ENCODE results near the gene EIF4EBP2. TPM values are rescaled to one million over a fixed set of nuclear protein-coding genes. Genes with fewer than 3 reads are reported as not detected.

The EIF4EBP2 gene
- total RNA-seq, 1 experiment from 2014 or later: 91.9 TPM

DNA sequence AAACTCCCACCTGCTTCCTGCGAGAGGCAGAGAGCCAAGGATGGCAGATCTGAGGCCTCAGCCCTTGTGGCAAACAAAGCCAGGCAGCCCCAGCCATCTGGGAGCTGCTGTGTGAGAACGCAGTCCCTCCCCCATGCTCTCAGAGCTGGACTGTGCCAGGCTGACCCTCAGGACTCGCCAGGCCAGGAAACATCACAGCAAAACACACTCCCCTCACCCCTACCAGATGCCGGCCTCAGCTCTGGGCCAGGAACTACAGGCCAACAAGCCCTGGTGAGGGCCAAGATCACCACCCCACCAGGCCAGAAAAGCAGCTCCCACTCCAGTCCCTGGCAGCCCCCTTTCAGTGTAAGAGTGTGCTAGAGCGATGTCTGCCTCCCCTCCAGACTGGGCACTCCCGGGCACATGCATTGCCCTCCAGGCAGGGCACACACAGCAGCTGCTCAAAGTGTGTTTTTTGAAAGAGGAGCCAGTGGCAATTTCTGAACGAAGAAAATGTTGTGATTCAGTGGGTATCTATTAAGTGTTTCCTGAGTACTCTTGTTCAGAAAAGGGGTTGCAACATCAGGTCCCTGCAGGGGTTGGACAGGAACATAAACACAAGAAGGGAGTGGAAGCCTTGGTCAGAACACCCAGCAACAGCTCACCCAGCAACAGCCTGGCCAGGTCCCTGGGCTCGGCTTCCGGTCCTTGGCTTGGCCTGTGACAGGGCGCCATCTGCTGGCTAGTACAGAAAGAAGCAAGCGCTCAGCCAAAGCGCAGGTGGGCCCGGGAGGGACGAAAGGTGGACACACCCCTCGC lies 39.8 kb upstream of the EIF4EBP2 start:
- peak; percentile 97 for TF ChIP-seq CTCF (conservative IDR thresholded peaks at IDR 0.05; ENCODE audit: low read depth, low read length)
- TF ChIP-seq EZH2 (IDR thresholded peaks at IDR 0.05; ENCODE audit: borderline replicate concordance, low read depth, low read length, poor library complexity, severe bottlenecking): no peak
- no TSS peak for BruUV-seq (replicated peaks)
- ChIA-PET CTCF (interaction anchor here (0.5 to 2.3 kb wide), 14 partner anchors 10 to 248 kb away, joined by 3 to 80 read pairs (median 4); partner anchors contain the start of gene TYSND1), POLR2A (ENCODE audit: low non-redundant PET) (interaction anchor here (0.6 kb wide), 1 partner anchor 28 kb away, joined by 4 read pairs; no protein-coding TSS in a partner anchor)
- peak; percentile 95 for DNase-seq (ENCODE audit: low spot score)
- Histone ChIP-seq H3K4me1 (ENCODE audit: insufficient read depth, low read length, poor library complexity, severe bottlenecking) (peaks cover 16% of the 10 kb centered on the region), H3K36me3 (ENCODE audit: insufficient read depth, low read length, poor library complexity, severe bottlenecking) (no peaks in the 10 kb centered on the region), H3K27ac (ENCODE audit: low read depth, low read length, poor library complexity, severe bottlenecking) (peak overlapping the region; percentile 78), H3K4me3 (ENCODE audit: low read depth, low read length, poor library complexity, severe bottlenecking) (no peak overlapping the region), H3K9me3 (ENCODE audit: low read depth, low read length, poor library complexity, severe bottlenecking) (no peaks in the 10 kb centered on the region), H3K27me3 (replicated peaks; ENCODE audit: insufficient read depth, low read depth, low read length, poor library complexity) (no peaks in the 10 kb centered on the region)
- intact Hi-C loops (cut with micrococcal nuclease; ENCODE audit: unreplicated experiment): loop anchor here (1.0 to 5.0 kb wide), 3 partner anchors 92 to 217 kb away; partner anchors contain the start of gene TYSND1

- no TSS peak for BruUV-seq (replicated peaks)
- Histone ChIP-seq H3K9me3 (ENCODE audit: low read depth, low read length, poor library complexity, severe bottlenecking) (no peaks in the 10 kb centered on the region), H3K4me3 (ENCODE audit: low read depth, low read length, poor library complexity, severe bottlenecking) (no peak overlapping the region), H3K36me3 (ENCODE audit: insufficient read depth, low read length, poor library complexity, severe bottlenecking) (no peaks in the 10 kb centered on the region), H3K27ac (ENCODE audit: low read depth, low read length, poor library complexity, severe bottlenecking) (no peak overlapping the region), H3K4me1 (ENCODE audit: insufficient read depth, low read length, poor library complexity, severe bottlenecking) (peaks cover 16% of the 10 kb centered on the region), H3K27me3 (replicated peaks; ENCODE audit: insufficient read depth, low read depth, low read length, poor library complexity) (no peaks in the 10 kb centered on the region)
- no peak for DNase-seq (ENCODE audit: low spot score)
- ChIA-PET POLR2A (ENCODE audit: low non-redundant PET) (no interaction called here), CTCF (interaction anchor here (1.1 to 2.3 kb wide), 9 partner anchors 17 to 218 kb away, joined by 3 to 80 read pairs (median 6); partner anchors contain the start of gene TYSND1)
- no peak for TF ChIP-seq EZH2 (IDR thresholded peaks at IDR 0.05; ENCODE audit: borderline replicate concordance, low read depth, low read length, poor library complexity, severe bottlenecking)
- 0 out of 2 replicates have a peak, but pooled peaks have one; percentile 19 for TF ChIP-seq CTCF (conservative IDR thresholded peaks at IDR 0.05; ENCODE audit: low read depth, low read length)
- intact Hi-C loops (cut with micrococcal nuclease; ENCODE audit: unreplicated experiment): loop anchor here (1.0 to 5.0 kb wide), 3 partner anchors 92 to 218 kb away; partner anchors contain the start of gene TYSND1
Observed at GRCh38 chr10:70364772-70365091, 39.2 kb upstream of the EIF4EBP2 start.

GRCh38 chr10:70367195-70367796 lies 36.6 kb upstream of the EIF4EBP2 start:
- H3K36me3 ChIP-seq (ENCODE audit: insufficient read depth, low read length, poor library complexity, severe bottlenecking): peaks cover 10% of the 10 kb centered on the region
- no TSS peak for BruUV-seq (replicated peaks)
- intact Hi-C loops (cut with micrococcal nuclease; ENCODE audit: unreplicated experiment): no loop called here
- no peak overlapping the region for H3K27ac ChIP-seq (ENCODE audit: low read depth, low read length, poor library complexity, severe bottlenecking)
- TF ChIP-seq EZH2 (IDR thresholded peaks at IDR 0.05; ENCODE audit: borderline replicate concordance, low read depth, low read length, poor library complexity, severe bottlenecking) (no peak), CTCF (conservative IDR thresholded peaks at IDR 0.05; ENCODE audit: low read depth, low read length) (no peak)
- no peak for DNase-seq (ENCODE audit: low spot score)
- no peaks in the 10 kb centered on the region for H3K9me3 ChIP-seq (ENCODE audit: low read depth, low read length, poor library complexity, severe bottlenecking)
- ChIA-PET POLR2A (ENCODE audit: low non-redundant PET) (no interaction called here), CTCF (no interaction called here)
- no peak overlapping the region for H3K4me3 ChIP-seq (ENCODE audit: low read depth, low read length, poor library complexity, severe bottlenecking)
- H3K27me3 ChIP-seq (replicated peaks; ENCODE audit: insufficient read depth, low read depth, low read length, poor library complexity): no peaks in the 10 kb centered on the region
- peaks cover 16% of the 10 kb centered on the region for H3K4me1 ChIP-seq (ENCODE audit: insufficient read depth, low read length, poor library complexity, severe bottlenecking)

Data from A673 (cell line).